ENCODE results near the gene CD300C.

GRCh38 chr17:74526681-74527080 lies 19.2 kb downstream of the CD300C start:
- TF ChIP-seq, protein P1, sequence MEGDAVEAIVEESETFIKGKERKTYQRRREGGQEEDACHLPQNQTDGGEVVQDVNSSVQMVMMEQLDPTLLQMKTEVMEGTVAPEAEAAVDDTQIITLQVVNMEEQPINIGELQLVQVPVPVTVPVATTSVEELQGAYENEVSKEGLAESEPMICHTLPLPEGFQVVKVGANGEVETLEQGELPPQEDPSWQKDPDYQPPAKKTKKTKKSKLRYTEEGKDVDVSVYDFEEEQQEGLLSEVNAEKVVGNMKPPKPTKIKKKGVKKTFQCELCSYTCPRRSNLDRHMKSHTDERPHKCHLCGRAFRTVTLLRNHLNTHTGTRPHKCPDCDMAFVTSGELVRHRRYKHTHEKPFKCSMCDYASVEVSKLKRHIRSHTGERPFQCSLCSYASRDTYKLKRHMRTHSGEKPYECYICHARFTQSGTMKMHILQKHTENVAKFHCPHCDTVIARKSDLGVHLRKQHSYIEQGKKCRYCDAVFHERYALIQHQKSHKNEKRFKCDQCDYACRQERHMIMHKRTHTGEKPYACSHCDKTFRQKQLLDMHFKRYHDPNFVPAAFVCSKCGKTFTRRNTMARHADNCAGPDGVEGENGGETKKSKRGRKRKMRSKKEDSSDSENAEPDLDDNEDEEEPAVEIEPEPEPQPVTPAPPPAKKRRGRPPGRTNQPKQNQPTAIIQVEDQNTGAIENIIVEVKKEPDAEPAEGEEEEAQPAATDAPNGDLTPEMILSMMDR (tag by site-specific recombination; IDR thresholded peaks at IDR 0.05): no peak
- TF ChIP-seq YY1 (tag by site-specific recombination; IDR thresholded peaks at IDR 0.05): no peak
- no peak for TF ChIP-seq ZNF214 (tag by site-specific recombination; IDR thresholded peaks at IDR 0.05; ENCODE audit: borderline replicate concordance)
- TF ChIP-seq ZNF664 (tag by site-specific recombination; IDR thresholded peaks at IDR 0.05): no peak
- no peak for TF ChIP-seq ZNF747 (tag by site-specific recombination; IDR thresholded peaks at IDR 0.05)
- TF ChIP-seq ZBTB21 (tag by site-specific recombination; IDR thresholded peaks at IDR 0.05): no peak
- TF ChIP-seq ZNF513 (tag by site-specific recombination; IDR thresholded peaks at IDR 0.05): no peak
